GM23338 (cell line): ENCODE data around the gene XPA.

ENCODE experiments used
- CTCF ChIP-seq, 2 experiments: fragments of 200-600 bp in 1 of 2; sonication (generic) in 1 of 2; conservative IDR thresholded peaks; 2 replicates each; pipeline versions ENCODE4 v1.5.1 to v1.6.1; 2016 to 2017; ENCODE audit warnings: antibody characterized with exemption in 2 of 2, low read depth in 2 of 2, mild to moderate bottlenecking in 2 of 2, moderate library complexity in 1 of 2
- EZH2 ChIP-seq: fragments of 200-600 bp; sonication (generic); IDR thresholded peaks from one replicate; pipeline ENCODE4 v1.8.0; 2017; ENCODE audit warnings: antibody characterized with exemption, mild to moderate bottlenecking, low read depth; ENCODE audit not compliant: unreplicated experiment
- JUNB ChIP-seq: IDR thresholded peaks from one replicate; pipeline ENCODE4 v1.6.1; 2016; ENCODE audit warnings: antibody characterized with exemption; ENCODE audit not compliant: unreplicated experiment
- POLR2AphosphoS5 ChIP-seq: IDR thresholded peaks from 2 replicates; pipeline ENCODE4 v1.6.1; 2016; ENCODE audit warnings: antibody characterized with exemption, low read depth
- ZNF331 ChIP-seq: fragments of 250-450 bp; sonication (Bioruptor Pico); IDR thresholded peaks from 2 replicates; pipeline ENCODE4 v1.5.0; 2020; ENCODE audit warnings: low read depth, mild to moderate bottlenecking, moderate library complexity
- TF ChIP-seq, protein P1 (sequence below): IDR thresholded peaks from one replicate; pipeline ENCODE4 v1.6.1; 2018; ENCODE audit warnings: antibody characterized with exemption; ENCODE audit not compliant: unreplicated experiment

DNA sequence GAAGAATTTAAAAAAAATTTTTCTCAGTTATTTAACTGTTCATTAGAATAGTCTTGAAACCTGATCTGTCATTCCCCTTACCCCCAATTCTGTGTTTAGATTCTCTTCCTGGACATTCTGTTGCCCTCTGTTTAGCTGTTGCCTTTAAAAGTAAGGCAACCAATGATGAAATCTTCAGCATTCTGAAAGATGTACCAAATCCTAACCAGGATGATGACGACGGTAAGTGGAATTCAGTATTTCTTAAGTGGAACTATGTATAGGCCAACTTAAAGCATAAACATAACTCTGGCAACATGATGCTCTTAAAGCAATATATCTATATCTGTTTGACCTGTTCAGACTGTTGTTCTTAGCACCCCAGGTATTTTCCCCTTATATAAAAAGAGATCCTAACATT, 36.3 kb downstream of the XPA start:
- TF ChIP-seq POLR2AphosphoS5 = no peak
- TF ChIP-seq ZNF331 (CRISPR knock-in tag) = no peak
- no peak for TF ChIP-seq CTCF (conservative IDR thresholded peaks at IDR 0.05; ENCODE audit: low read depth in 2 of 2)
- TF ChIP-seq, protein P1, sequence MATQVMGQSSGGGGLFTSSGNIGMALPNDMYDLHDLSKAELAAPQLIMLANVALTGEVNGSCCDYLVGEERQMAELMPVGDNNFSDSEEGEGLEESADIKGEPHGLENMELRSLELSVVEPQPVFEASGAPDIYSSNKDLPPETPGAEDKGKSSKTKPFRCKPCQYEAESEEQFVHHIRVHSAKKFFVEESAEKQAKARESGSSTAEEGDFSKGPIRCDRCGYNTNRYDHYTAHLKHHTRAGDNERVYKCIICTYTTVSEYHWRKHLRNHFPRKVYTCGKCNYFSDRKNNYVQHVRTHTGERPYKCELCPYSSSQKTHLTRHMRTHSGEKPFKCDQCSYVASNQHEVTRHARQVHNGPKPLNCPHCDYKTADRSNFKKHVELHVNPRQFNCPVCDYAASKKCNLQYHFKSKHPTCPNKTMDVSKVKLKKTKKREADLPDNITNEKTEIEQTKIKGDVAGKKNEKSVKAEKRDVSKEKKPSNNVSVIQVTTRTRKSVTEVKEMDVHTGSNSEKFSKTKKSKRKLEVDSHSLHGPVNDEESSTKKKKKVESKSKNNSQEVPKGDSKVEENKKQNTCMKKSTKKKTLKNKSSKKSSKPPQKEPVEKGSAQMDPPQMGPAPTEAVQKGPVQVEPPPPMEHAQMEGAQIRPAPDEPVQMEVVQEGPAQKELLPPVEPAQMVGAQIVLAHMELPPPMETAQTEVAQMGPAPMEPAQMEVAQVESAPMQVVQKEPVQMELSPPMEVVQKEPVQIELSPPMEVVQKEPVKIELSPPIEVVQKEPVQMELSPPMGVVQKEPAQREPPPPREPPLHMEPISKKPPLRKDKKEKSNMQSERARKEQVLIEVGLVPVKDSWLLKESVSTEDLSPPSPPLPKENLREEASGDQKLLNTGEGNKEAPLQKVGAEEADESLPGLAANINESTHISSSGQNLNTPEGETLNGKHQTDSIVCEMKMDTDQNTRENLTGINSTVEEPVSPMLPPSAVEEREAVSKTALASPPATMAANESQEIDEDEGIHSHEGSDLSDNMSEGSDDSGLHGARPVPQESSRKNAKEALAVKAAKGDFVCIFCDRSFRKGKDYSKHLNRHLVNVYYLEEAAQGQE = no peak
- no peak for TF ChIP-seq EZH2
- no peak for TF ChIP-seq JUNB
